ENCODE measurements around the gene CXADR. TPM values are rescaled to one million over a fixed set of nuclear protein-coding genes. Genes with fewer than 3 reads are reported as not detected.
"Not testable (repeated sequence)": the region's sequence is repeated elsewhere in the genome, so short reads cannot be mapped to it uniquely, and the experiment has no call there.

Gene CXADR
- total RNA-seq, 4 donors from 2014 or later: 39.9 to 75.4 (median 62.9) TPM

GRCh38 chr21:17501107-17502006 lies 11.5 kb upstream of the CXADR start:
- 80 to 85% methylated on average over 4 of the region's 4 CpGs for WGBS, 2 donors
- no peak for DNase-seq

GRCh38 chr21:17502985-17503384 lies 9.9 kb upstream of the CXADR start:
- DNase-seq; H3K27ac ChIP-seq; H3K4me3 ChIP-seq (replicated peaks in 1 of 3); H3K36me3 ChIP-seq; intact Hi-C loops (cut with DNase I); H3K9me3 ChIP-seq; H3K27me3 ChIP-seq; H3K4me1 ChIP-seq: not testable (repeated sequence)
- WGBS, 2 donors: 80 to 84% methylated on average over 5 of the region's 5 CpGs

More at GRCh38 chr21:17501107-17502006, 11.5 kb upstream of the CXADR start:
- Histone ChIP-seq H3K4me3 (replicated peaks in 1 of 3) (no peak overlapping the region), H3K9me3 (no peaks in the 10 kb centered on the region), H3K27me3 (no peaks in the 10 kb centered on the region), H3K36me3 (no peaks in the 10 kb centered on the region), H3K4me1 (peaks cover 7 to 9% of the 10 kb centered on the region in 2 donors), H3K27ac (no peak overlapping the region)
- TF ChIP-seq CTCF (IDR thresholded peaks at IDR 0.05): no peak
- no peak for TF ChIP-seq POLR2A (IDR thresholded peaks at IDR 0.05)
- intact Hi-C loops (cut with DNase I): no loop called here

DNA sequence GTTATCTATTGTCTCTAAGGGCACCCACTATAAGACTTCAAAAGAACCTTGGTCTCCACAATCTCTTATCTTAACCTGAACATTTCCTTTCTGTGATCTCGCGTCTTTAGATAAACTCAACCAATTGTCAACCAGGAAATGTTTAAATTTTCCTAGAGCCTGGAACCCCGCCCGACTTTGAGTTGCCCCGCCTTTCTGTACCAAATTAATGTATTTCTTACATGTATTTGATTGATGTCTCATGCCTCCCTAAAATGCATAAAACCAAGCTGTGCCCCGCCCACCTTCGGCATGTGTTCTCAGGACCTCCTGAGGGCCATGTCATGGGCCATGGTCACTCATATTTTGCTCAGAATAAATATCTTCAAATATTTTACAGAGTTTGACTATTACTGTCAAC lies 5.9 kb upstream of the CXADR start:
- 89 to 97% methylated on average over 7 of the region's 7 CpGs for WGBS, 2 donors

GRCh38 chr21:17507591-17507990 lies 5.3 kb upstream of the CXADR start:
- intact Hi-C loops (cut with DNase I): no loop called here
- Histone ChIP-seq H3K27me3 (no peaks in the 10 kb centered on the region), H3K27ac (no peak overlapping the region), H3K9me3 (no peaks in the 10 kb centered on the region), H3K4me3 (replicated peaks in 1 of 3) (no peak overlapping the region), H3K36me3 (no peaks in the 10 kb centered on the region), H3K4me1 (no peaks in the 10 kb centered on the region)
- no peak for DNase-seq
- WGBS, 2 donors: 95 to 96% methylated on average over 5 of the region's 5 CpGs
- TF ChIP-seq CTCF (IDR thresholded peaks at IDR 0.05) (no peak), POLR2A (IDR thresholded peaks at IDR 0.05) (no peak)

More for the DNA sequence above, 5.9 kb upstream of the CXADR start:
- Histone ChIP-seq H3K27me3 (no peaks in the 10 kb centered on the region), H3K4me3 (replicated peaks in 1 of 3) (no peak overlapping the region), H3K9me3 (no peaks in the 10 kb centered on the region), H3K36me3 (no peaks in the 10 kb centered on the region), H3K27ac (no peak overlapping the region), H3K4me1 (no peaks in the 10 kb centered on the region)
- intact Hi-C loops (cut with DNase I): no loop called here
- no peak for DNase-seq
- TF ChIP-seq POLR2A (IDR thresholded peaks at IDR 0.05): no peak
- TF ChIP-seq CTCF (IDR thresholded peaks at IDR 0.05): no peak

DNA sequence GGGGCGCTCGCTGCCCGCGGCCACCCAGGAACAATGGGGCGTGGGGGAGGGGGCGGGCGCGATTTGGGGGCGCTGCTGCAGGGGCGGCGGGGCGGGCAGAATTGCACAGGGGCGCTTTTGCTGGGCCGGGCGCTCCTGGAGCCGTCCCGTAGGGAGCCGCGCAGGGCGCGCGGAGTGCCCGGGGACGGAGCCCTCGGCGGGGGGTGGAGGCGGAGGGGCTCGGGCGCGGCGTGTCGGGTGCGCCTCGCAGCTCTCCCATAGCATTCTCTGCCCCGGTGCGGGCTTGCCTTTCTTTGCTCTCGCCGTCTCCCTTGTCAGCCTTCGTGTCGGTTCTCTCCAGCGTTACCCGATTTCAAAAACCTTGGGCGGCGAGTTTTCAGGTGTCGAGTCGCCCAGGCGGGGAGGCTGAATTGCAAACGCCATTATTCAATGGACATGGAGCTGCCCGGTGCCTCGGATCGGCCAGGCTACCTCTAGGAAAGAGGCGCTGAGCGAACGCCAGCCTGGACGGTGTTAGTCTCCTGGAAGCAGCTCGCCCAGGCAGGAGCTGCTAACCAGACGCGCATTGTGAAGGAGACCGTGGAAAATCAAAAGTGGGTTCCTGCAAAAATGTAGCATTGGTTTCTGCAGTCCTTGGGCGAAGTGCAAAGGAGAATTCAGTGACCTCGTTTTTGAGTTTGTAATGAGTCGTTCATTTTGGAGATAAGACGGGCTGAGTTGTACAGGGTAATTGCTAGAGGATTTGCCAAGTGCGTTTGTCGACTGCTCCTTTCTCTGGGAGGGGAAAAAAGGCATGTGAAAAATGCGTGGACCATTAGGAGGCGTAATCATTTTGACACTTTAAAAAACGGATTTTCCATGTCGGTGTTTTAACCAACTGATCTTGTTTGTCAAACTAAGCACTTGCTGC lies 626 bp downstream of the CXADR start:
- Histone ChIP-seq H3K27me3 (no peaks in the 10 kb centered on the region), H3K36me3 (no peaks in the 10 kb centered on the region), H3K4me3 (replicated peaks in 1 of 3) (peak overlapping the region; percentile 59 to 86 (median 75)), H3K4me1 (peaks cover 3 to 10% of the 10 kb centered on the region in 2 donors), H3K9me3 (no peaks in the 10 kb centered on the region), H3K27ac (peak overlapping the region; percentile 94 to 97 (median 96))
- intact Hi-C loops (cut with DNase I): no loop called here
- TF ChIP-seq POLR2A (IDR thresholded peaks at IDR 0.05): peak in 1 of 2 donors; percentile 12
- peak in 2 of 6 experiments; percentile 5 to 13 for TF ChIP-seq CTCF (IDR thresholded peaks at IDR 0.05)
- DNase-seq: peak; percentile 58 to 65
- 1% methylated on average over 25 to 32 of the region's 69 CpGs for WGBS, 2 donors

Data from thyroid gland (tissue), 4 donors.